Measurements from ENCODE around the gene CYBC1. TPM values are rescaled to one million over a fixed set of nuclear protein-coding genes. Genes with fewer than 3 reads are reported as not detected.

Gene CYBC1
- polyA plus RNA-seq, 3 donors, result 160 to 225 (median 217) TPM

- WGBS (ENCODE audit: insufficient coverage), result 87% methylated on average over 10 of the region's 12 CpGs
- Mint-ChIP-seq H3K4me1 (peaks cover 32% of the 10 kb centered on the region), H3K9me3 (no peaks in the 10 kb centered on the region), H3K36me3 (no peaks in the 10 kb centered on the region), H3K27me3 (ENCODE audit: low read depth in 3 of 3) (peaks cover 0 to 7% (median 0%) of the 10 kb centered on the region in 3 donors), H3K4me3 (peak overlapping the region in 1 of 2 donors; percentile 76), H3K27ac (no peak overlapping the region)
- Histone ChIP-seq H3K27ac (ENCODE audit: low read depth in 1 of 2, low read length in 2 of 2) (no peak overlapping the region), H3K9me3 (replicated peaks in 1 of 2; ENCODE audit: control insufficient read depth in 1 of 2, insufficient read depth in 1 of 2, low read length in 2 of 2) (no peaks in the 10 kb centered on the region), H3K4me2 (replicated peaks; ENCODE audit: extremely low read depth, low read length, poor library complexity, severe bottlenecking) (peak overlapping the region; percentile 82), H4K20me1 (ENCODE audit: insufficient read depth, low read length) (no peaks in the 10 kb centered on the region), H3K79me2 (ENCODE audit: insufficient read depth, low read length) (no peaks in the 10 kb centered on the region), H3K9ac (ENCODE audit: insufficient read depth, low read length, poor library complexity, severe bottlenecking) (no peak overlapping the region), H3K4me3 (replicated peaks in 1 of 3; ENCODE audit: low read depth in 2 of 3, low read length in 3 of 3) (no peak overlapping the region), H2AFZ (ENCODE audit: insufficient read depth, low read depth, low read length, poor library complexity, severe bottlenecking) (no peak overlapping the region), H3K27me3 (ENCODE audit: control insufficient read depth in 2 of 2, insufficient read depth in 2 of 2, low read length in 2 of 2) (no peaks in the 10 kb centered on the region), H3K36me3 (replicated peaks in 1 of 2; ENCODE audit: control insufficient read depth in 1 of 2, insufficient read depth in 2 of 2, low read length in 2 of 2) (no peaks in the 10 kb centered on the region), H3K4me1 (ENCODE audit: control insufficient read depth in 1 of 2, insufficient read depth in 2 of 2, low read length in 2 of 2) (peaks cover 23 to 31% of the 10 kb centered on the region in 2 donors)
- intact Hi-C loops (cut with micrococcal nuclease), result loop anchor here in 1 of 2 donors (10.0 kb wide), 1 partner anchor 59 kb away; no protein-coding TSS in a partner anchor
- no peak for TF ChIP-seq CTCF (IDR thresholded peaks at IDR 0.05)
- no peak for DNase-seq
Observed at GRCh38 chr17:82495844-82496528, 45.4 kb upstream of the CYBC1 start.

- H3K4me1 ChIP-seq (ENCODE audit: control insufficient read depth in 1 of 2, insufficient read depth in 2 of 2, low read length in 2 of 2), result peaks cover 23 to 30% of the 10 kb centered on the region in 2 donors
- H3K4me1 Mint-ChIP-seq, result peaks cover 30% of the 10 kb centered on the region
- H3K27ac Mint-ChIP-seq, result peak overlapping the region; percentile 21 to 82 (median 53)
- H3K9me3 Mint-ChIP-seq, result no peaks in the 10 kb centered on the region
- no peak overlapping the region for H3K4me2 ChIP-seq (replicated peaks; ENCODE audit: extremely low read depth, low read length, poor library complexity, severe bottlenecking)
- peaks cover under 1 to 1% of the 10 kb centered on the region in 2 donors for H3K36me3 Mint-ChIP-seq
- peak overlapping the region; percentile 11 for H2AFZ ChIP-seq (ENCODE audit: insufficient read depth, low read depth, low read length, poor library complexity, severe bottlenecking)
- peak overlapping the region; percentile 32 to 44 for H3K27ac ChIP-seq (ENCODE audit: low read depth in 1 of 2, low read length in 2 of 2)
- peaks cover 0 to 7% (median 0%) of the 10 kb centered on the region in 3 donors for H3K27me3 Mint-ChIP-seq (ENCODE audit: low read depth in 3 of 3)
- no peak overlapping the region for H3K4me3 ChIP-seq (replicated peaks in 1 of 3; ENCODE audit: low read depth in 2 of 3, low read length in 3 of 3)
- DNase-seq, result peak; percentile 77 to 90 (median 83)
- H4K20me1 ChIP-seq (ENCODE audit: insufficient read depth, low read length), result no peaks in the 10 kb centered on the region
- no peaks in the 10 kb centered on the region for H3K79me2 ChIP-seq (ENCODE audit: insufficient read depth, low read length)
- H3K9ac ChIP-seq (ENCODE audit: insufficient read depth, low read length, poor library complexity, severe bottlenecking), result no peak overlapping the region
- no peaks in the 10 kb centered on the region for H3K27me3 ChIP-seq (ENCODE audit: control insufficient read depth in 2 of 2, insufficient read depth in 2 of 2, low read length in 2 of 2)
- no peaks in the 10 kb centered on the region for H3K9me3 ChIP-seq (replicated peaks in 1 of 2; ENCODE audit: control insufficient read depth in 1 of 2, insufficient read depth in 1 of 2, low read length in 2 of 2)
- WGBS (ENCODE audit: insufficient coverage), result 20% methylated on average over 8 of the region's 17 CpGs
- H3K4me3 Mint-ChIP-seq, result peak overlapping the region in 1 of 2 donors; percentile 12
- H3K36me3 ChIP-seq (replicated peaks in 1 of 2; ENCODE audit: control insufficient read depth in 1 of 2, insufficient read depth in 2 of 2, low read length in 2 of 2), result peaks cover 0 to 2% of the 10 kb centered on the region in 2 donors
- intact Hi-C loops (cut with micrococcal nuclease), result loop anchor here in 1 of 2 donors (10.0 kb wide), 1 partner anchor 60 kb away; no protein-coding TSS in a partner anchor
- peak; percentile 82 for TF ChIP-seq CTCF (IDR thresholded peaks at IDR 0.05)
Observed at GRCh38 chr17:82494236-82495055, 43.9 kb upstream of the CYBC1 start.
